IMR-90 (cell line): ENCODE data around the gene BCL2L2. TPM values are rescaled to one million over a fixed set of nuclear protein-coding genes. Genes with fewer than 3 reads are reported as not detected.

Experiments
- ATAC-seq: fragments of 200-7000 bp; cut with Tn5 transposase; 2 replicates; pipeline ENCODE4 v1.9.1; 2020; ENCODE audit warnings: low read depth, mild to moderate bottlenecking, moderate library complexity
- BruUV-seq: library from RNA; stranded (reverse); fragments of 400-500 nt; replicated peaks from 2 replicates; lab custom pipeline; 2021; lab: Mats Ljungman, UMichigan
- CTCF ChIA-PET: fragments of 300-600 bp; formaldehyde crosslinking; extraction: SDS; loops from one replicate; lab custom pipeline; 2021; ENCODE audit warnings: antibody characterized with exemption; lab: Yijun Ruan, JAX
- POLR2A ChIA-PET: fragments of 300-600 bp; sonication (Branson Sonifier 250); formaldehyde crosslinking; loops from one replicate; lab custom pipeline; 2022; ENCODE audit warnings: antibody characterized with exemption; ENCODE audit not compliant: unreplicated experiment; lab: Charles Lee
- DNase-seq: peaks from one replicate; pipeline ENCODE4 v3.0.0; 2013
- H2AFZ ChIP-seq: replicated peaks from 2 replicates; pipeline ENCODE3; 2013; ENCODE audit warnings: low read length, mild to moderate bottlenecking; ENCODE audit not compliant: poor library complexity
- H2AK5ac ChIP-seq: 2 replicates; pipeline ENCODE4 v1.6.1; 2013; ENCODE audit warnings: low read depth, low read length, inconsistent platforms
- H2AK9ac ChIP-seq: replicated peaks from 2 replicates; pipeline ENCODE3; 2013; ENCODE audit warnings: mild to moderate bottlenecking, low read depth, low read length, moderate library complexity; ENCODE audit not compliant: poor library complexity
- H2BK120ac ChIP-seq: 2 replicates; pipeline ENCODE4 v1.6.1; 2013; ENCODE audit warnings: low read depth, low read length, inconsistent platforms
- H2BK15ac ChIP-seq: 3 replicates; pipeline ENCODE4 v1.6.1; 2013; ENCODE audit warnings: low read depth, low read length, inconsistent platforms
- H2BK20ac ChIP-seq: 2 replicates; pipeline ENCODE4 v1.6.1; 2013; ENCODE audit warnings: low read depth, mild to moderate bottlenecking, inconsistent platforms, low read length, moderate library complexity
- H2BK5ac ChIP-seq: 2 replicates; pipeline ENCODE4 v1.6.1; 2013; ENCODE audit warnings: mild to moderate bottlenecking, low read depth, low read length, inconsistent platforms; ENCODE audit not compliant: poor library complexity, severe bottlenecking
- H3K14ac ChIP-seq: replicated peaks from 2 replicates; pipeline ENCODE4 v1.6.1; 2013; ENCODE audit warnings: low read depth, low read length, inconsistent platforms
- H3K18ac ChIP-seq: 2 replicates; pipeline ENCODE4 v1.6.1; 2013; ENCODE audit warnings: low read depth, low read length, control low read depth
- H3K23ac ChIP-seq: 2 replicates; pipeline ENCODE4 v1.6.1; 2013; ENCODE audit warnings: low read depth, low read length, inconsistent platforms
- H3K27ac ChIP-seq: 2 replicates; pipeline ENCODE4 v1.5.1; 2013; ENCODE audit warnings: mild to moderate bottlenecking, control low read depth, low read length; ENCODE audit not compliant: insufficient read depth
- H3K27me3 ChIP-seq: 2 replicates; pipeline ENCODE4 v1.6.1; 2013; ENCODE audit warnings: low read length; ENCODE audit not compliant: control insufficient read depth, insufficient read depth
- H3K36me3 ChIP-seq: 2 replicates; pipeline ENCODE4 v1.6.1; 2013; ENCODE audit warnings: low read length, mixed read lengths; ENCODE audit not compliant: control insufficient read depth, insufficient read depth
- H3K4ac ChIP-seq: 2 replicates; pipeline ENCODE4 v1.6.1; 2013; ENCODE audit warnings: low read depth, low read length, inconsistent platforms
- H3K4me1 ChIP-seq: 2 replicates; pipeline ENCODE4 v1.6.1; 2013; ENCODE audit warnings: low read length, mixed read lengths; ENCODE audit not compliant: control insufficient read depth, insufficient read depth
- H3K4me2 ChIP-seq: 2 replicates; pipeline ENCODE4 v1.6.1; 2013; ENCODE audit warnings: low read depth, mild to moderate bottlenecking, control low read depth, low read length, moderate library complexity
- H3K4me3 ChIP-seq: 2 replicates; pipeline ENCODE4 v1.5.1; 2013; ENCODE audit warnings: low read depth, mild to moderate bottlenecking, control low read depth, low read length, moderate library complexity; ENCODE audit not compliant: insufficient read depth
- H3K56ac ChIP-seq: 2 replicates; pipeline ENCODE4 v1.6.1; 2013; ENCODE audit warnings: low read length, inconsistent platforms; ENCODE audit not compliant: insufficient read depth; ENCODE audit errors: extremely low read depth
- H3K79me1 ChIP-seq, 2 experiments: 2 replicates each; pipeline ENCODE4 v1.6.1; 2013; ENCODE audit warnings: low read length in 2 of 2, inconsistent platforms in 1 of 2, low read depth in 1 of 2
- H3K9ac ChIP-seq: 2 replicates; pipeline ENCODE4 v1.6.1; 2013; ENCODE audit warnings: low read depth, low read length, control low read depth
- H3K9me1 ChIP-seq: 2 replicates; pipeline ENCODE4 v1.6.1; 2013; ENCODE audit warnings: low read length, inconsistent platforms; ENCODE audit not compliant: insufficient read depth
- H3K9me3 ChIP-seq: 2 replicates; pipeline ENCODE4 v1.6.1; 2013; ENCODE audit warnings: low read length; ENCODE audit not compliant: control insufficient read depth, insufficient read depth
- H4K20me1 ChIP-seq: 2 replicates; pipeline ENCODE4 v1.6.1; 2013; ENCODE audit warnings: low read length, inconsistent platforms; ENCODE audit not compliant: insufficient read depth
- H4K5ac ChIP-seq: 2 replicates; pipeline ENCODE4 v1.6.1; 2013; ENCODE audit warnings: mild to moderate bottlenecking, low read depth, low read length, control low read depth
- H4K8ac ChIP-seq, 2 experiments: 2 replicates each; pipeline ENCODE4 v1.6.1; 2013; ENCODE audit warnings: low read depth in 2 of 2, low read length in 2 of 2, control low read depth in 1 of 2, inconsistent platforms in 1 of 2
- H4K91ac ChIP-seq: 2 replicates; pipeline ENCODE4 v1.6.1; 2013; ENCODE audit warnings: low read depth, low read length, inconsistent platforms; ENCODE audit not compliant: insufficient read depth
- BHLHE40 ChIP-seq: fragments of 150-350 bp; IDR thresholded peaks from 2 replicates; pipeline ENCODE4 v1.6.1; 2016; ENCODE audit warnings: mild to moderate bottlenecking, low read depth, low read length
- CEBPB ChIP-seq: IDR thresholded peaks from 2 replicates; pipeline ENCODE4 v1.6.1; 2012; ENCODE audit warnings: low read depth, low read length, improper control_type of control experiment
- CHD1 ChIP-seq: IDR thresholded peaks from 2 replicates; pipeline ENCODE4 v1.6.1; 2012; ENCODE audit warnings: low read depth, low read length, improper control_type of control experiment
- FOS ChIP-seq: fragments of 150-350 bp; IDR thresholded peaks from 2 replicates; pipeline ENCODE4 v1.6.1; 2016; ENCODE audit warnings: low read depth, low read length
- MAFK ChIP-seq: IDR thresholded peaks from 2 replicates; pipeline ENCODE4 v1.6.1; 2012; ENCODE audit warnings: low read depth, low read length, improper control_type of control experiment
- MAZ ChIP-seq: IDR thresholded peaks from 2 replicates; pipeline ENCODE4 v1.6.1; 2012; ENCODE audit warnings: low read depth, mild to moderate bottlenecking, low read length, improper control_type of control experiment, moderate library complexity, borderline replicate concordance
- MXI1 ChIP-seq: IDR thresholded peaks from 2 replicates; pipeline ENCODE4 v1.6.1; 2012; ENCODE audit warnings: low read depth, mild to moderate bottlenecking, low read length, moderate library complexity, borderline replicate concordance
- NFE2L2 ChIP-seq: fragments of 150-350 bp; IDR thresholded peaks from 2 replicates; pipeline ENCODE4 v1.6.1; 2016; ENCODE audit warnings: low read depth, mild to moderate bottlenecking, low read length
- POLR2A ChIP-seq: IDR thresholded peaks from 2 replicates; pipeline ENCODE4 v1.6.1; 2012; ENCODE audit warnings: mild to moderate bottlenecking, low read depth, low read length
- RAD21 ChIP-seq: IDR thresholded peaks from 2 replicates; pipeline ENCODE4 v1.6.1; 2012; ENCODE audit warnings: low read length, improper control_type of control experiment
- RCOR1 ChIP-seq: IDR thresholded peaks from 2 replicates; pipeline ENCODE4 v1.6.1; 2012; ENCODE audit warnings: mild to moderate bottlenecking, low read length, improper control_type of control experiment; ENCODE audit not compliant: insufficient replicate concordance
- RFX5 ChIP-seq: IDR thresholded peaks from 2 replicates; pipeline ENCODE4 v1.8.0; 2012; ENCODE audit warnings: low read depth, mild to moderate bottlenecking, low read length, moderate library complexity
- SMC3 ChIP-seq: fragments of 150-350 bp; IDR thresholded peaks from 2 replicates; pipeline ENCODE4 v1.6.1; 2016; ENCODE audit warnings: low read depth, mild to moderate bottlenecking, antibody characterized with exemption, low read length, moderate library complexity
- dilution Hi-C: fragments of 300-500 bp; cut with HindIII; formaldehyde crosslinking; loops from one replicate; pipeline ENCODE4 v1.14.3; 2018; ENCODE audit warnings: low sequenced_read_pairs; ENCODE audit not compliant: unreplicated experiment
- in situ Hi-C: fragments of 300-500 bp; cut with MboI; formaldehyde crosslinking; loops from 3 replicates; pipeline ENCODE4 v1.14.3; 2019; ENCODE audit warnings: low sequenced_read_pairs, inconsistent platforms, mixed read lengths
- intact Hi-C: fragments of 100-400 bp; cut with micrococcal nuclease; formaldehyde crosslinking; loops from 2 replicates; pipeline ENCODE4 v1.10.0; 2022
- polyA plus RNA-seq, 3 experiments: library from polyadenylated mRNA; depleted of rRNA; stranded (reverse); fragments of >200 nt; gene quantifications; 2 replicates each; pipeline ENCODE4 v1.2.3, GENCODE V29; 2012; ENCODE audit warnings: low replicate concordance in 1 of 3
- total RNA-seq: library from RNA; depleted of rRNA; stranded (reverse); fragments of >200 nt; gene quantifications from 2 replicates; pipeline ENCODE4 v1.2.3, GENCODE V29; 2012
- TF ChIP-seq, protein P1 (sequence below): conservative IDR thresholded peaks from 2 replicates; pipeline ENCODE4 v1.5.1; 2012; ENCODE audit warnings: mild to moderate bottlenecking, low read depth, low read length, improper control_type of control experiment
- TF ChIP-seq, protein P2 (sequence below): fragments of 150-350 bp; IDR thresholded peaks from 2 replicates; pipeline ENCODE4 v1.6.1; 2017; ENCODE audit warnings: mild to moderate bottlenecking, antibody characterized with exemption, low read length, low read depth
- TF ChIP-seq, protein P3 (sequence below): fragments of 150-350 bp; IDR thresholded peaks from 2 replicates; pipeline ENCODE4 v1.6.1; 2016; ENCODE audit warnings: low read depth, mild to moderate bottlenecking, low read length, moderate library complexity, borderline replicate concordance

BCL2L2 gene
- total and polyA plus RNA-seq, 2 of the 4 experiments (the other 2 are of a cell fraction): 14.5 to 40.9 TPM

DNA sequence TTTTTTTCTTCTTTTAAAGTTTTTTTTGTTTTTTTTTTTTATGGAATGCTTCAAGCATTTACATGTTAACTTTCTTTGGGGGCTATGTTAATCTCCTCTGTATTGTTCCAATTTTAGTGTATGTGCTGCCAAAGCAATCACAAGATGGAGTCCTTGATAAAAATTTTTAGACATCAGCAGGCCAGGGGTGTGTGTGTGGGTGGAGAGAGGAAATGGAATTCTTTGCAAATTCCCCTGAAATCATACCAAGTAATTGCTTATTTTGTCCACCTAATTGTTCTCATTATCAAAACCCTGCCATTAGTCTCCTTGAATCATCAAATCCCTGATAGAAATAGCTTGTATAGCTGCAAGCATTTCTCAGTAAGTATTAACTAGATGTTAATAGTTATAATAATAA lies 47.2 kb upstream of the BCL2L2 start:
- Histone ChIP-seq H3K9me1 (no peaks in the 10 kb centered on the region), H3K56ac (no peak overlapping the region), H3K9ac (no peak overlapping the region), H2BK15ac (no peak overlapping the region), H3K4me1 (no peaks in the 10 kb centered on the region), H4K91ac (no peak overlapping the region), H3K79me1 (no peaks in the 10 kb centered on the region), H3K4ac (no peak overlapping the region), H3K27me3 (peaks cover 14% of the 10 kb centered on the region), H2AFZ (no peak overlapping the region), H3K23ac (no peak overlapping the region), H2AK9ac (no peak overlapping the region), H3K36me3 (no peaks in the 10 kb centered on the region), H2BK20ac (no peak overlapping the region), H3K4me2 (no peak overlapping the region), H4K20me1 (no peaks in the 10 kb centered on the region), H3K14ac (no peak overlapping the region), H2AK5ac (no peak overlapping the region), H3K9me3 (no peaks in the 10 kb centered on the region), H4K5ac (no peak overlapping the region), H4K8ac (no peak overlapping the region), H3K27ac (no peak overlapping the region), H2BK5ac (no peak overlapping the region), H2BK120ac (no peak overlapping the region), H3K18ac (no peak overlapping the region), H3K4me3 (no peak overlapping the region)
- dilution Hi-C loops: no loop called here
- ATAC-seq (no peak), DNase-seq (no peak)
- TF ChIP-seq FOS: no peak
- TF ChIP-seq POLR2A: no peak
- TF ChIP-seq RAD21: no peak
- TF ChIP-seq MXI1: no peak
- TF ChIP-seq CEBPB: no peak
- no peak for TF ChIP-seq RFX5
- TF ChIP-seq, protein P1, sequence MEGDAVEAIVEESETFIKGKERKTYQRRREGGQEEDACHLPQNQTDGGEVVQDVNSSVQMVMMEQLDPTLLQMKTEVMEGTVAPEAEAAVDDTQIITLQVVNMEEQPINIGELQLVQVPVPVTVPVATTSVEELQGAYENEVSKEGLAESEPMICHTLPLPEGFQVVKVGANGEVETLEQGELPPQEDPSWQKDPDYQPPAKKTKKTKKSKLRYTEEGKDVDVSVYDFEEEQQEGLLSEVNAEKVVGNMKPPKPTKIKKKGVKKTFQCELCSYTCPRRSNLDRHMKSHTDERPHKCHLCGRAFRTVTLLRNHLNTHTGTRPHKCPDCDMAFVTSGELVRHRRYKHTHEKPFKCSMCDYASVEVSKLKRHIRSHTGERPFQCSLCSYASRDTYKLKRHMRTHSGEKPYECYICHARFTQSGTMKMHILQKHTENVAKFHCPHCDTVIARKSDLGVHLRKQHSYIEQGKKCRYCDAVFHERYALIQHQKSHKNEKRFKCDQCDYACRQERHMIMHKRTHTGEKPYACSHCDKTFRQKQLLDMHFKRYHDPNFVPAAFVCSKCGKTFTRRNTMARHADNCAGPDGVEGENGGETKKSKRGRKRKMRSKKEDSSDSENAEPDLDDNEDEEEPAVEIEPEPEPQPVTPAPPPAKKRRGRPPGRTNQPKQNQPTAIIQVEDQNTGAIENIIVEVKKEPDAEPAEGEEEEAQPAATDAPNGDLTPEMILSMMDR: no peak
- TF ChIP-seq SMC3: no peak
- no peak for TF ChIP-seq BHLHE40
- no peak for TF ChIP-seq MAFK
- TF ChIP-seq, protein P2, sequence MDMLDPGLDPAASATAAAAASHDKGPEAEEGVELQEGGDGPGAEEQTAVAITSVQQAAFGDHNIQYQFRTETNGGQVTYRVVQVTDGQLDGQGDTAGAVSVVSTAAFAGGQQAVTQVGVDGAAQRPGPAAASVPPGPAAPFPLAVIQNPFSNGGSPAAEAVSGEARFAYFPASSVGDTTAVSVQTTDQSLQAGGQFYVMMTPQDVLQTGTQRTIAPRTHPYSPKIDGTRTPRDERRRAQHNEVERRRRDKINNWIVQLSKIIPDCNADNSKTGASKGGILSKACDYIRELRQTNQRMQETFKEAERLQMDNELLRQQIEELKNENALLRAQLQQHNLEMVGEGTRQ: no peak
- no peak for TF ChIP-seq NFE2L2
- TF ChIP-seq, protein P3, sequence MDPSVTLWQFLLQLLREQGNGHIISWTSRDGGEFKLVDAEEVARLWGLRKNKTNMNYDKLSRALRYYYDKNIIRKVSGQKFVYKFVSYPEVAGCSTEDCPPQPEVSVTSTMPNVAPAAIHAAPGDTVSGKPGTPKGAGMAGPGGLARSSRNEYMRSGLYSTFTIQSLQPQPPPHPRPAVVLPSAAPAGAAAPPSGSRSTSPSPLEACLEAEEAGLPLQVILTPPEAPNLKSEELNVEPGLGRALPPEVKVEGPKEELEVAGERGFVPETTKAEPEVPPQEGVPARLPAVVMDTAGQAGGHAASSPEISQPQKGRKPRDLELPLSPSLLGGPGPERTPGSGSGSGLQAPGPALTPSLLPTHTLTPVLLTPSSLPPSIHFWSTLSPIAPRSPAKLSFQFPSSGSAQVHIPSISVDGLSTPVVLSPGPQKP: no peak
- no peak for TF ChIP-seq CHD1
- TF ChIP-seq MAZ: no peak
- TF ChIP-seq RCOR1: no peak
- intact Hi-C loops: no loop called here
- in situ Hi-C loops: no loop called here
- no TSS peak for BruUV-seq
- CTCF ChIA-PET: interaction anchor here (0.5 to 0.8 kb wide), 2 partner anchors 40 to 139 kb away, joined by 3 to 11 read pairs; no protein-coding TSS in a partner anchor
- POLR2A ChIA-PET: no interaction called here
